ENCODE data around the gene UROD.

GRCh38 chr1:45001011-45001481, 11.0 kb upstream of the UROD start:
- TF ChIP-seq CTCF (IDR thresholded peaks at IDR 0.05; ENCODE audit: low read depth, low read length) (no peak), EZH2phosphoT487 (IDR thresholded peaks at IDR 0.05; ENCODE audit: low read depth) (no peak)

All from OCI-LY3 (cell line).